Stimulated activated CD8-positive, alpha-beta memory T cell treated with anti-CD3 and anti-CD28 coated beads, Interleukin-15, amount 100 ng/mL, for 48 hours (primary cell): Measurements from ENCODE around the gene NLRP6.
"Not testable (repeated sequence)": the region's sequence is repeated elsewhere in the genome, so short reads cannot be mapped to it uniquely, and the experiment has no call there.

Source experiments
- DNase-seq, 2 donors: peaks; one replicate each; pipeline ENCODE4 v3.0.0-alpha.2; 2020; ENCODE audit warnings: low read depth in 2 of 2

NLRP6 gene

DNA sequence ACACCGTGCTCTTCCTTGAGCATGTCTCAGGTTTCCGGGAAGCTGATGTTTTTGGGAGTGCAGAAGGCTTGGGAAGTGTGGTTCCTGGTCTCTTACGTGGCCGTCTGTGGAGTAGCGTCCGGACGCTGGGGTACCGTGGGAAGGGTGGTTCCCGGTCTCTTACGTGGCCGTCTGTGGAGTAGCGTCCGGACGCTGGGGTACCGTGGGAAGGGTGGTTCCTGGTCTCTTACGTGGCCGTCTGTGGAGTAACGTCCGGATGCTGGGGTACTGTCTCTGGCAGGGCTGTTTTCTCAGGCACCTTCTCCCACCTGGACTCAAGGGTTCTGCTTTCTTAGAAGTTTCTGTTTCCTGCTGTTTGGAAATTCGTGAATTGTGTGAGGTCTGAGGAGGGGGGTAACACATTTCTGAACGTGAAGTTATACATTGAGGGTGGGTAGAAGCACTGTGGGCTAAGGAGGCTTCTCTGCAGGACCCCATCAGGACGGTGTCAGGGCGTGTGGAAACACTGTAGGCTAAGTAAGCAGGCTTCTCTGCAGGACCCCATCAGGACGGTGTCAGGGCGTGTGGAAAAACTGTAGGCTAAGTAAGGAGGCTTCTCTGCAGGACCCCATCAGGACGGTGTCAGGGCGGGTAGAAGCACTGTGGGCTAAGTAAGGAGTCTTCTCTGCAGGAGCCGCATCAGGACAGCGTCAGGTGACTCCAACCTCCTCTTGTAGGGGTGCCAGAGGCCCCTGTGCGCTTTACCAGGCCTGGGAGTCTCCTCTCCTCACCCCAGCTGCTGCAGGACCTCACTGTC, 47.8 kb downstream of the NLRP6 start:
- no peak for DNase-seq

DNA sequence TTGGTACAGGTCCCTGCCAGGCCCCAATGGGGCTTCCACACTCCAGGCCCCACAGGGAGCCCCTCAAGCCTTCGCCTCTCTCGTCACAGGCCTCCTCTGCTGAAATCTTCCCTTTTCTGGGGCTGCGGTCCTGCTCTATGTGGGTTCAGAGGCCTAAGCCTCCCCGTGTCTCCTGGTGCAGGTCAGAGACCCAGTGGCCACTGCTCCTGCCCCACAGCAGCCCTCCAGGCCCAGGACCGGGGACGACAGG, 48.3 kb downstream of the NLRP6 start:
- no peak for DNase-seq

DNA sequence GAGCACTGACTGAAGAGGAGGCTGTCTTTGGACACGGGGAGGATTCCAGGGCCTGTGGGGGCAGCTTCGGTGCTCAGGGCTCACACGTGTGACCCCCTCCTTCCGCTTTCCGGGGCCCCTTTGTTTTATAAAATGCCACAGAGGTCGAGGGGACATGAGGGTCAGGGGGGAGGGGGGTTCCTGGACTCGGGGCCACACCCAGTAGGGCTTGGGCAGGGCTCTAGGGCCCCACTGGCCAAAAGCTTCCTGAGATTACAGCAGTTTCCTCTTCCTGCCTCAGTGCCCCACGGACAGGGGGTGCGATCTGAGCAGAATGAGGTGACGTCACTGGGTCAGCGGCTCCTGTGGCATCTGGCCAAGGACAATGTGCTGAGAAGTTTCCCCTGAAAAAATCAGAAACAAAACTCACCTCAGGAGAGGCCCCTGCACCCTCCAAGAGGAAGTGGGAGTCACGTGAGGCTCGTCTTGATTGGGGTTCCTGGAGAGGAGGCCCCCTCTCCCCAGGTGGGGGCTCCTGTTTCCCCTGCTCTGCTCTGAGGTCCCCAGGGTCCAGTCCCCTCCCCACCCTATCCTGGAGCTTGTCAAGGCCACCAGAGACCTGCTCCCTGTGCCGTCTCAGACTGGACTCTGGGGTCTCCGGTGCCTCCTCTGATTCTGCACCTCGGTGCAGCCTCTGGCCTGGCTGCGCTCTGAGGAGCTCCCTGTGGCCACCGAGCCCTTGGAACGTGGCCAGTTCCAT, 48.8 kb downstream of the NLRP6 start:
- peak; percentile 59 to 71 for DNase-seq

DNA sequence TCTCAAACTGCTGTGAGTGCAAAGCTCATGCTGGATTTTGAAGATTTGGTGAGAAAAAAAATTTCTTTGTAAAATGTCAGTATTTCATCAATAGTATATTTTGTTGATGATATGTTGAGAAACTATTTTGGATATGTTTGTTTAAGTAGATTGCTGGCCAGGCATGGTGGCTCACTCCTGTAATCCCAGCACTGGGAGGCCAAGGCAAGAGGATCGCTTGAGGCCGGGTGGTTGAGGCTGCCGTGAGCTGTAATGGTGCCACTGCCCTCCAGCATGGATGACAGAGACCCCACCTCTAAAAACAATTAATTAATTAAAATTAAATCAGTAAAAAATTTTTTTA, 49.3 kb downstream of the NLRP6 start:
- DNase-seq = no peak

DNA sequence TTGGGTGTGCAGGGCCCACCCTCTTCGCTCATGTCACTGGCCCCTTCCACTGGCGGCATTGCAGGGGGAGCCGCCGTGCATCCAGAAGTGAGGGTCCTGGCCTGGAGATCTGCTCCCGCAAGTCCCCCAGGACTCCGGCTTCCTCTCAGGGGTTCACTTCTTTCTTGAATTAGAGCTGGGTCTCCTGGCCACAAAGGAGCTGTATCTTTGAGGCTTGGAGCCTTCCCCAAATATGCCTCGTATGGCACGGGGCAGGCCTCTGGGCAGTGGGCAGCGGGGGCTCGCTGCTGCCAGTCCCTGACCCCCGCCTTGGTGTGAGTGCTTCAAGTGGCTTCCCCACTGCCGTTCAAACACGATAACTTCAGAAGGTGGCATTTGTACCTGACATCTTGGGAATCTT, 49.8 kb downstream of the NLRP6 start:
- no peak for DNase-seq

DNA sequence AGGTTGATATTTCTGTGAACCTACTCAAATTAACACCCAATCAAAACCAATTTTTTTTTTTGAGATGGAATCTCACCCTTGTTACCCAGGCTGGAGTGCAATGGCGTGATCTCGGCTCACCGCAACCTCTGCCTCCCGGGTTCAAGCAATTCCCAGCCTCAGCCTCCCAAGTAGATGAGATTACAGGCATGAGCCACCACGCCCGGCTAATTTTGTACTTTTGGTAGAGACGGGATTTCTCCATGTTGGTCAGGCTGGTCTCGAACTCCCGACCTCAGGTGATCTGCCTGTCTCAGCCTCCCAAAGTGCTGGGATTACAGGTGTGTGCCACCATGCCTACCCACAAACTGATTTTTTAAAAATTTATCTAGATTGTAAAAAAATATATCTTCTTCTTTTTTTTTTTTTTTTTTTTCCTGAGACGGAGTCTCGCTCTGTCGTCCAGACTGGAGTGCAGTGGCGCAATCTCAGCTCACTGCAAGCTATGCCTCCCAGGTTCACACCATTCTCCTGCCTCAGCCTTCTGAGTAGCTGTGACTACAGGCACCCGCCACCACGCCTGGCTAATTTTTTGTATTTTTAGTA, 50.4 kb downstream of the NLRP6 start:
- DNase-seq = not testable (repeated sequence)

DNA sequence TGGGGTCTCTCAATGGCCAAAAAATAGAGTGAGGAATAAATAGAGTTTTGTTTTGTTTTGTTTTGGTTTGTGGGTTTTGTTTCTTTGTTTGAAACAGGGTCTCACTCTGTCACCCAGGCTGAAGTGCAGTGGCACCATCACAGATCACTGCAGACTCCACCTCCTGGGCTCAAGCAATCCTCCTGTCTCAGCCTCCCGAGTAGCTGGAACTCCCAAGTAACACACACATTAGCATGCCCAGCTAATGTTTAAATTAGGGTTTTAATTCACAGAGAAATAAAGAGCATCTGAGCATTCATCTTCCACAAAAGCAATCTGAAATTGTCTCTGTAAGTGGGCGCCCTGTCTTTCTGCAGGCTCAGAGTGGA, 51.7 kb downstream of the NLRP6 start:
- DNase-seq = no peak

DNA sequence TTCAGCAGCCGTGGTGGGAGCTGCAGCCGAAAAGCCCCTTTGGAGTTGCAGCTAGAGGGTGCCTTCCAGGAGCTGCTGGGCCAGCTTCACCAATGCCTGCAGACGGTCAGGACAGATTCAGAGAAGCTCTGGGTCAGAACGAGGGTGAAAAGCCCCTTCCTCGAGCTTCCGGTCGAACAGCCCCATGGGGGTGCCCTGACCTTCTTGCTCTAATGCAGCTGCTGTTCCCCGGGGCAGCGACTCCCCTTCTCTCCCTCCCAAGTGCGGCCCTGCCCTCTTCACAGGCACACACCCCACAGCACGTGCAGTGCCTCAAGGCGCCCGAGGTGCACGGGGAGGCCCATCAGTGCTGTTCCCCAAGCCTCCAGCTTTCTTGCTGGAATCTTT, 52.1 kb downstream of the NLRP6 start:
- DNase-seq = no peak

DNA sequence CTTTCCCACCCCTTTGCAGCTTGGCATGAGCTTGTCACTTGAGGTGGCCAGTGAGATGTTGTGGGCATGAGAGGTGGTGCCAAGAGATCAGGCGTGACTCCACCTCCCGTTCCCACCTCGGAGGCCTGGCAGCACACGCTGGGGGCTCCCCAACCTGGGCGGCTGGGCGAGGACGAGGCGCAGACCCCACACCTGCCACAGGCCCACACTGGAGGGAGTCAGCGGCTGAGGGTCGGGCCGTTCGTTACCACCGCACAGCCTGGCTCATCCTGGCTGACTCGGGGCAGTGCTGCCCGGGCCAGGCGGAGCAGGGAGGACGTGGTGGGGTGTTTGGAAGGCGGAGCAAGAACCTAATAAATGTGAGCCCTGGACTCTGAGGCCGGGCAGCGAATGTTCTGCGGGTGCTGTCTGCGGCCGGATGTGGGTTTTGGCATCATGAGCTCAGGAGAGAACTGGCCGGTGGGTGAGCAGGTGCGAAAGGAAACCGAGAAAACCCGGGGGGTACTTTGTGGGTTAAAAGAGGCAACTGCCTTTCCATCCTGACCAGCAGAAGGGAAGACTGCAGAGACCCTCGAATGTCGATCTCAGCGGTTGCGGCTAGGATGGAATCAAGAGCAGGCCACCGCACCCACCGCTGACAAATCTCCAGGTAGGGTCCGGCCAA, 52.6 kb downstream of the NLRP6 start:
- DNase-seq = no peak

DNA sequence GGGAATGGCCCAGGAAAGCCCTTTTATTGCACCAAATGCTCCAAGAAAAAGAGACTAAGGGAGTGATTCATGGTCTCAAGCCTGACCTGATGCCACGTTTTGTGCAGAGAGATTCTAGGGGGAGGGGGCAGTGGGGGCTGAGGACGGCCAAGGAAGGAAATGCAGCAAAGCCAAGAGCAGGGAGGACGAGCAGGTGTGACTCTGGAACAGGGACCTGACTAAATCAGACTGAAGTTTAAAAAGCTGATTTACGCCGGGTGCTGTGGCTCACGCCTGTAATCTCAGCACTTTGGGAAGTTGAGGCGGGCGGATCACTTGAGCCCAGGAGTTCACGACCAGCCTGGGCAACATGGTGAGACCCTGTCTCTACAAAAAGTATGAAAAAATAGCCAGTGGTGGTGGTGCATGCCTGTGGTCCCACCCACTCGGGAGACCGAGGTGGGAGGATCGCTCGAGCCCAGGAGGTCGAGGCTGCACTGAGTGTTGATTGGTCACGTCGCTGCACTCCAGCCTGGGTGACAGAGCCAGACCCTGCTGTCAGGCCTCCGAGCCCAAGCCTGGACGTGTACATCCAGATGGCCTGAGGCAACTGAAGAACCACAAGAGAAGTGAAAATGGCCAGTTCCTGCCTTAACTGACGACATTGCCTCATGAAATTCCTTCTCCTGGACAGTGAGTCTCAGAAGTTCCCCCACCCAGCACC, 53.3 kb downstream of the NLRP6 start:
- no peak for DNase-seq

DNA sequence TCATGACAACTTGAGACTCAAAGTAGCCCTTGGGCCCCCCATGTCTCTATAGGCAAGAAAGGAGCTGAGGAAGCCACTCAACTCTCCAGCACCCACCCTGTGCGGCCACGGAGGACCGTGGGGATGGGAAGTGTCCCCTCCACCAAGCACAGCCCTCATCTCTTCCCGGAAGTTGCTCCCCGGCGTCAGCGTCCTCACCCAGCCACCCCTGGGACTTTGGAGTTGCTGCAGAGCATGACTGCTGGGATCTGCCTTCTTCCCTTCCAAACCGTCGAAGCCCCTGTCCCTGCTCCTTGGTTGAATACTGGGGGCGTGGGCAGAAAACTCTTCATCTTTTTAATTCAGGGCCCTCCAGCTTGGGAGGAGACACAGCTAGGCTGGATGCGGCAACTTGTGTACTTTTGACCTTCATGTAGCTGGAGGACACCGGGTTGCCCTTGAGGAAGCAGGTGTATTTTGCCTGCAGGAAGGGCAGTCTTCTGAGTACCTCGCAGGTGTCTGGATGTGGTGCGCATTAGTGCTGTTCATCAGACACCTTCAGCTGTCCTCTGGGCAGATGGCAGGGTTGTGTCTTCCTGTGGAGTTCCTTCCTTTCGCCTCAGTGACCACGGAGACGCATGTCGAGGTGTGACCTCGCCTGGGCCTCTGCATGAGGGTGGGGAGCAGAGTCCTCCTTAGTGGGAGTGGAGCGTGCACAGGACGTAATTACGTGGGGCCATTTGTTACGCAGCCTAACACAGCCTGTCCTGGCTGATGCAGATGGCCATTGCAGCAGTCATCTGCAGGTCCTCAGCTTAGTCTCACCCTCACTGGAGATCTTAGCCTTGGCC, 54.7 kb downstream of the NLRP6 start:
- no peak for DNase-seq

DNA sequence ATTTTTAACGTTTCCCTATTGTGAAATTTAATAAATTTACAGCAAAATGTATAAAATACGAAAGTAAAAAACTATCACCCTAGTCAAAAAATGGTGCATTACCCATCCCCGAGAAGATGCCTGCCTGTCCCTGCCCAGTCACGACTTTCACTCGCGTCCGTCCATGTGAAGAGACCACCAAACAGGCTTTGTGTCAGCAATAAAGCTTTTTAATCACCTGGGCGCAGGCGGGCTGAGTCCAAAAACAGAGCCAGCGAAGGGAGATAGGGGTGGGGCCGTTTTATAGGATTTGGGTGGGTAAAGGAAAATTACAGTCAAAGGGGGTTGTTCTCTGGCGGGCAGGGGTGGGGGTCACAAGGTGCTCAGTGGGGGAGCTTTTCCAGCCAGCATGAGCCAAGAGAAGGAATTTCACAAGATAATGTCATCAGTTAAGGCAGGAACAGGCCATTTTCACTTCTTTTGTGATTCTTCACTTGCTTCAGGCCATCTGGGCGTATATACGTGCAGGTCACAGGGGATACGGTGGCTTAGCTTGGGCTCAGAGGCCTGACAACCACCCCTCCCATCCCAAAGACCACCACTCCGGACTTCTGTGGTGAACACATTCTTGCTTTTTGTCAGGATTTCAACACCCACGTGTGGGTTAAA, 55.5 kb downstream of the NLRP6 start:
- not testable (repeated sequence) for DNase-seq

DNA sequence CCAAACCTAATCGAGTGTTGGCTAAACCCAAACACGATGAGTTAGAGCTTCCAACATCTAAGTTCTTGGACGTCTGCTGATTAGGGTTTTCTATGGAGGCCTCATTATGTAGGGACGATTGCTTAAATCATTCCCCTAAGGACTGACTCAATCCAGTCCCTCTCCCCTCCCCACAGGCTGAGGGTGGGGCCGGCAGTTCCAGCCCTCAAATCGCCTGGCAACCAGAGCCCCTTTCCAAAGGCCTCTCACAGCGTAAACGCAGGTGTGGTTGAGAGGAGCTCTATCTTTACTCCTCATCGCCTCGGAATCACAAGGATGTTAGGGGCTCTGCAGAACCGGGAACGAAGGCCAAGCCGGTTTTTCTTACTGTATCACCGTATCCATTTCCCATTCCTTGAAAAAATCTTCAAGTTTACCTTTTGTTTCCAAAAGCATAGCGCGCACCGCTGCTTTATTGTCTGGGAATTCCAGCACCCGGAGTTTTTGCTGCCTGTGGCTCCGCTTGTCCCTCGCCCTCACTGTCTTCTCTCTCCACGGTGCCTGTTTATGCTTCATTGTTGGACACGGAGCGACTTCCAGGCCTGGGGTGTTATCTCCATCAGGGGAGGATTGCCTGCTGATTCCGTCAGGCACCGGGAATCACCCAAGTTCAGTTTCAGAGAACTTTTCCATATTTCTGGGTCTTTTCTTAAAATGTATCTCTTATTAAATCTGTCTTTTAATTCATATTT, 56.2 kb downstream of the NLRP6 start:
- DNase-seq = no peak
